Kidney (tissue), 14 donors: ENCODE measurements around the gene YARS1. TPM values are rescaled to one million over a fixed set of nuclear protein-coding genes. Genes with fewer than 3 reads are reported as not detected.

ENCODE experiments used
- DNase-seq, 5 donors: peaks; one replicate each; pipeline ENCODE4 v3.0.0-alpha.2; 2013 to 2020
- FAIRE-seq: peaks from 2 replicates; lab custom pipeline; 2012; peaks lifted over from hg19 to GRCh38; lab: Jason Lieb, UNC
- H3K27ac ChIP-seq, 2 donors: one replicate each; pipeline ENCODE4 v1.7.0; 2013; ENCODE audit warnings: low read depth in 2 of 2, low read length in 2 of 2, inconsistent platforms in 1 of 2
- H3K27me3 ChIP-seq: one replicate; pipeline ENCODE4 v1.7.1; 2013; ENCODE audit warnings: low read length, inconsistent platforms; ENCODE audit not compliant: control insufficient read depth, insufficient read depth
- H3K36me3 ChIP-seq, 3 donors: one replicate each; pipeline versions ENCODE4 v1.7.0 to v1.7.1; 2013; ENCODE audit warnings: low read length in 3 of 3, control low read depth in 1 of 3, inconsistent platforms in 1 of 3; ENCODE audit not compliant: insufficient read depth in 3 of 3, control insufficient read depth in 2 of 3
- H3K4me1 ChIP-seq, 3 donors: one replicate each; pipeline versions ENCODE4 v1.7.0 to v1.7.1; 2013; ENCODE audit warnings: low read length in 3 of 3, inconsistent platforms in 1 of 3, low read depth in 1 of 3; ENCODE audit not compliant: control insufficient read depth in 2 of 3, insufficient read depth in 2 of 3
- H3K4me3 ChIP-seq, 3 donors: one replicate each; pipeline versions ENCODE4 v1.7.0 to v1.8.1; 2013; ENCODE audit warnings: low read length in 3 of 3, control low read depth in 1 of 3, inconsistent platforms in 1 of 3
- H3K9ac ChIP-seq, 3 donors: one replicate each; pipeline versions ENCODE4 v1.7.0 to v1.7.1; 2013; ENCODE audit warnings: low read length in 3 of 3, control low read depth in 1 of 3, inconsistent platforms in 1 of 3
- H3K9me3 ChIP-seq, 3 donors: one replicate each; pipeline versions ENCODE4 v1.7.0 to v1.7.1; 2013; ENCODE audit warnings: low read length in 3 of 3, control low read depth in 1 of 3, inconsistent platforms in 1 of 3; ENCODE audit not compliant: control insufficient read depth in 2 of 3, insufficient read depth in 1 of 3
- intact Hi-C: fragments of 100-400 bp; cut with DNase I; formaldehyde crosslinking; loops from one replicate; pipeline ENCODE4 v1.11.1; 2022
- polyA plus RNA-seq: library from polyadenylated mRNA; stranded (reverse); fragments of 350-450 nt; fragmentation: Illumina TruSeq; extraction: RNeasy Lipid Tissue Mini Kit (QIAGEN cat#74804); gene quantifications from one replicate; pipeline ENCODE4 v1.2.3, GENCODE V29; 2014; ENCODE audit warnings: low read depth, low replicate concordance; ENCODE audit not compliant: insufficient read depth
- total RNA-seq: library from RNA; stranded (reverse); fragmentation: NEBNext Ultra II Directional; extraction: Animal tissue kit (Norgen Biotek cat#: 25700); gene quantifications from one replicate; pipeline ENCODE4 v1.2.1, GENCODE V29; 2021
- TF ChIP-seq, protein P1 (sequence below): IDR thresholded peaks from 3 replicates; pipeline ENCODE4 v1.5.1; 2012; ENCODE audit warnings: mild to moderate bottlenecking, moderate library complexity, borderline replicate concordance; ENCODE audit not compliant: insufficient read depth; ENCODE audit errors: extremely low read depth
- donor health status: control.
- donor health status: control.
- donor health status: control.
- donor health status: control.
- donor health status: control.
- donor health status: DM: yes; HTN: yes; CAD: no.
- donor health status: Normal renal cell carcinoma (clear cell type).

The YARS1 gene
- total and polyA plus RNA-seq, 2 donors from 2014 or later: 24.8 to 86.1 TPM

DNA sequence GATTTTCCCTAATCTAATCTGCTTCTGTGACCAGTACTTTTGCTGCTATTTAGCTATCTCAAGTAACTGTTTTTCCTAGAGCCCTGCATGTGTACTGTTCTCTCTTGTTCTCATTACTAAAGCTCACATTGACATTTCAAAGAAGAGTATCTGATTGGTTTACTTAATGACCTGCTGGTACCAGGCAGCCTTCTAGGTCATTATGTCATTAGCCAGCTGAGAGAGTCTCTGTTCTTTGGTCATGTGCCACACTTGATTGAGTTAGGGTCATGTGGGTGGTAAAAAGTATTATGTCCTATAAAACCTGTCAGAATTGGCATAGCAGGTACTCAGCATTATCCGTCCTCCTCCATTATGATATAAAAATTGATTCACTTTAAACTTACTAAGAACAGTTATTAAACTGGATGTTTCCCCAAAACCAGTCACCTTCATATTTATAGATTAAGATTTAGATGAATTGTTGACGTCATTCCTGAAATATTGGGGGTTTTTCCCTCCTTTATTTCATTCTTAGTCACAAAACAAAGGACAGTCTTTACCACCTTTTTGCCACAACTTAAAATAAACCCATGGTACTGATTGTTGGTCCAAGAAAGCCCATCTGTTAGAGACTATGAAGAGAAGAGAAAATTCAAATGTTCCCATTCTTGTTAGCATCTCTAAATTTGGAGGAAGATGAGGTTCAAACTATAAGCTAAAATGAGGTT, 31.4 kb upstream of the YARS1 start:
- TF ChIP-seq, protein P1, sequence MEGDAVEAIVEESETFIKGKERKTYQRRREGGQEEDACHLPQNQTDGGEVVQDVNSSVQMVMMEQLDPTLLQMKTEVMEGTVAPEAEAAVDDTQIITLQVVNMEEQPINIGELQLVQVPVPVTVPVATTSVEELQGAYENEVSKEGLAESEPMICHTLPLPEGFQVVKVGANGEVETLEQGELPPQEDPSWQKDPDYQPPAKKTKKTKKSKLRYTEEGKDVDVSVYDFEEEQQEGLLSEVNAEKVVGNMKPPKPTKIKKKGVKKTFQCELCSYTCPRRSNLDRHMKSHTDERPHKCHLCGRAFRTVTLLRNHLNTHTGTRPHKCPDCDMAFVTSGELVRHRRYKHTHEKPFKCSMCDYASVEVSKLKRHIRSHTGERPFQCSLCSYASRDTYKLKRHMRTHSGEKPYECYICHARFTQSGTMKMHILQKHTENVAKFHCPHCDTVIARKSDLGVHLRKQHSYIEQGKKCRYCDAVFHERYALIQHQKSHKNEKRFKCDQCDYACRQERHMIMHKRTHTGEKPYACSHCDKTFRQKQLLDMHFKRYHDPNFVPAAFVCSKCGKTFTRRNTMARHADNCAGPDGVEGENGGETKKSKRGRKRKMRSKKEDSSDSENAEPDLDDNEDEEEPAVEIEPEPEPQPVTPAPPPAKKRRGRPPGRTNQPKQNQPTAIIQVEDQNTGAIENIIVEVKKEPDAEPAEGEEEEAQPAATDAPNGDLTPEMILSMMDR: no peak
- Histone ChIP-seq H3K27me3 (no peaks in the 10 kb centered on the region), H3K36me3 (peaks cover 0 to 8% (median 4%) of the 10 kb centered on the region in 3 donors), H3K9ac (no peak overlapping the region), H3K27ac (no peak overlapping the region), H3K4me3 (no peak overlapping the region), H3K4me1 (no peaks in the 10 kb centered on the region), H3K9me3 (no peaks in the 10 kb centered on the region)
- DNase-seq (no peak), FAIRE-seq (no peak)
- intact Hi-C loops: no loop called here

DNA sequence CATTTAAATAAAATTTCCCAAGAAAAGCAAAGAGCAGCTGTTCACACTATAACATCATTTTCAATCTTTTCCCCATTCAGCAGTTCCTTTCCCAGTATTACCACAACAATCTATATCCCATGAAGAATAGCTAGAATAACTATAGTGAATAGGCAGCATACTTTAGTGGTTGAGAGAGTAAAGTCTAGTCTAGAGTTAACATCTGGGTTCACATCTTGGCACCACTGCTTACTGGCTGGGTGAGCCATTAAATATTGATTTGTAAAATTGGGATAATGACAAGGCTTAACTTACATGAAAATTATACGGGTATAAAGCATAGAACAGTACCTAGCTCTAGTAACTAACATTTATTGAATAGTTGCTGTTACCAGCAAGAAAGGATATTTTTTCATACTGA, 14.7 kb upstream of the YARS1 start:
- H3K9ac ChIP-seq: no peak overlapping the region
- H3K4me3 ChIP-seq: no peak overlapping the region
- H3K36me3 ChIP-seq: peaks cover 15 to 49% (median 25%) of the 10 kb centered on the region in 3 donors
- TF ChIP-seq, protein P1: no peak
- no peak for DNase-seq
- intact Hi-C loops: no loop called here
- H3K27me3 ChIP-seq: no peaks in the 10 kb centered on the region
- no peaks in the 10 kb centered on the region for H3K9me3 ChIP-seq
- no peak overlapping the region for H3K27ac ChIP-seq
- H3K4me1 ChIP-seq: no peaks in the 10 kb centered on the region
- no peak for FAIRE-seq

DNA sequence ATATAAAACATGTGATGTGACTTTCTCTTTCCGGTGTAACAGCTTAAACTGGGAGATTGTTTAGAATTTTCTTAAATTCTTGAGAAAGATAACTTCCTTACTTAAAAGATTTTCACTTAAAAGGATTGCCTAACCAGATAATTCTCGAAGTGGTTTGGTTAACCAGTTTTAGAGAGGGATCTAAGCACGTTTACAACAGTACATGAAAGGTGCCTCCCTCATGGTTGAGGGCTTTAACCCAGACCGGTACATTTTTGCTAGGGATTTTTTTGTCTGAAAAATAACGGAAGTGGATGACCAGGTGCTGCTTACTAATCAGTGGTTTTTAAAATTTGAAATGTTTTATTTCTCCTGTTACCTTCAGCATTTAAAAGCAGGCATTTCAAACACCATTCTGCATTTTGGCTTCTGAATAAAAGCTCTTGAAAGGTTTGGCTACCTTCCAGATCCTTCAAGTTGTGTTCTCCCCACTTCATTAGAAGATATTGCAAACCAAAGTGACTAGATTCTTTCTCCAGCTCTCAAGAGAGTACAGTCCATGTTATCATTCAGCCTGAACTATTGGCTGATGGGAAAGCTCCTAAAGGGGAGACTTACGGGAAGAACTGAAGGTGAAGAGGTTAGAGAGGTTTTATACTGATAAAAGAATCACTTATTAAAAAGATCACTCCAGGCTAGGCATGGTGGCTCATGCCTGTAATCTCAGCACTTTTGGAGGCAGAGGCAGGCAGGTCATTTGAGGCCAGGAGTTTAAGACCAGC, 13.1 kb upstream of the YARS1 start:
- intact Hi-C loops: no loop called here
- FAIRE-seq (no peak), DNase-seq (no peak)
- TF ChIP-seq, protein P1: no peak
- peaks cover 17 to 63% (median 29%) of the 10 kb centered on the region in 3 donors for H3K36me3 ChIP-seq
- H3K4me3 ChIP-seq: no peak overlapping the region
- no peaks in the 10 kb centered on the region for H3K27me3 ChIP-seq
- H3K9ac ChIP-seq: no peak overlapping the region
- no peak overlapping the region for H3K27ac ChIP-seq
- H3K4me1 ChIP-seq: no peaks in the 10 kb centered on the region
- H3K9me3 ChIP-seq: no peaks in the 10 kb centered on the region
